K562 (cell line): ENCODE results near the gene CAPZA1. TPM values are rescaled to one million over a fixed set of nuclear protein-coding genes. Genes with fewer than 3 reads are reported as not detected.
A peak's percentile ranks its signal among the peaks of the same experiment; 100 is the strongest.

Source experiments
- ATAC-seq: fragments of 200-7000 bp; cut with Tn5 transposase; 3 replicates; pipeline ENCODE4 v1.9.1; 2020; ENCODE audit warnings: moderate library complexity
- BruUV-seq: library from RNA; stranded (reverse); fragments of 400-500 nt; replicated peaks from 2 replicates; lab custom pipeline; 2021; lab: Mats Ljungman, UMichigan
- CTCF ChIA-PET: fragments of 300-600 bp; formaldehyde crosslinking; extraction: SDS; loops from one replicate; lab custom pipeline; 2021; ENCODE audit warnings: low intra/inter-chr PET ratio; lab: Yijun Ruan, JAX
- POLR2A ChIA-PET: fragments of 300-600, 350-650 bp; sonication (Branson Sonifier 250); formaldehyde crosslinking; extraction: SDS; loops from one replicate; lab custom pipeline; 2021; ENCODE audit warnings: antibody characterized with exemption, inconsistent platforms; lab: Yijun Ruan, JAX
- DNase-seq, 4 experiments: peaks; one replicate each; pipeline versions ENCODE4 v3.0.0 to v3.0.0-alpha.2; 2011 to 2018; ENCODE audit warnings: low spot score in 3 of 4, mixed read lengths in 3 of 4; ENCODE audit errors: extremely low read depth in 1 of 4
- FAIRE-seq: peaks from 2 replicates; lab custom pipeline; 2011; peaks lifted over from hg19 to GRCh38; lab: Jason Lieb, UNC
- H2AFZ ChIP-seq: 2 replicates; pipeline ENCODE4 v1.6.0; 2011; ENCODE audit warnings: low read depth, low read length, control low read depth, inconsistent platforms
- H3K27ac ChIP-seq: fragments of 200-600 bp; 3 replicates; pipeline ENCODE4 v1.8.0; 2011; ENCODE audit warnings: low read depth, mild to moderate bottlenecking, control low read depth, inconsistent platforms, low read length, moderate library complexity, mixed read lengths; ENCODE audit errors: extremely low read depth
- H3K27me3 ChIP-seq, 2 experiments: fragments of 300-600 bp in 1 of 2; 2 replicates in 1 of 2; 3 replicates in 1 of 2; pipeline versions ENCODE4 v1.6.0 to v1.8.0; 2011; ENCODE audit warnings: inconsistent platforms in 2 of 2, low read length in 2 of 2, mild to moderate bottlenecking in 1 of 2, mixed read lengths in 1 of 2, moderate library complexity in 1 of 2; ENCODE audit not compliant: control insufficient read depth in 2 of 2, insufficient read depth in 2 of 2
- H3K36me3 ChIP-seq: fragments of 300-600 bp; 3 replicates; pipeline ENCODE4 v1.8.0; 2011; ENCODE audit warnings: mild to moderate bottlenecking, low read length, inconsistent platforms; ENCODE audit not compliant: control insufficient read depth, insufficient read depth
- H3K4me1 ChIP-seq, 2 experiments: fragments of 200-600 bp in 1 of 2; replicated peaks in 1 of 2; 2 replicates in 1 of 2; 3 replicates in 1 of 2; pipeline versions ENCODE4 v1.5.1 to v1.8.0; 2011; ENCODE audit warnings: inconsistent platforms in 2 of 2, low read length in 2 of 2, mild to moderate bottlenecking in 1 of 2, mixed read lengths in 1 of 2, moderate library complexity in 1 of 2; ENCODE audit not compliant: control insufficient read depth in 2 of 2, insufficient read depth in 2 of 2
- H3K4me2 ChIP-seq: 2 replicates; pipeline ENCODE4 v1.6.1; 2011; ENCODE audit warnings: low read length, control low read depth, inconsistent platforms, mixed read lengths; ENCODE audit not compliant: insufficient read depth
- H3K4me3 ChIP-seq: fragments of 200-600 bp; sonication (generic), shearing (Covaris generic); 2 replicates; pipeline ENCODE4 v1.5.1; 2016; ENCODE audit warnings: control low read depth, inconsistent platforms
- H3K79me2 ChIP-seq: fragments of 200-600 bp; 3 replicates; pipeline ENCODE4 v1.8.0; 2011; ENCODE audit warnings: low read length, inconsistent platforms; ENCODE audit not compliant: control insufficient read depth, insufficient read depth
- H3K9ac ChIP-seq, 2 experiments: 2 replicates each; pipeline versions ENCODE4 v1.6.0 to v1.6.1; 2011; ENCODE audit warnings: low read depth in 2 of 2, low read length in 2 of 2, control low read depth in 1 of 2, inconsistent platforms in 1 of 2, mild to moderate bottlenecking in 1 of 2, mixed read lengths in 1 of 2; ENCODE audit not compliant: insufficient read depth in 1 of 2
- H3K9me1 ChIP-seq: one replicate; pipeline ENCODE4 v1.6.0; 2011; ENCODE audit warnings: inconsistent platforms, mild to moderate bottlenecking, low read length, moderate library complexity; ENCODE audit not compliant: control insufficient read depth, insufficient read depth
- H3K9me3 ChIP-seq: replicated peaks from 2 replicates; pipeline ENCODE4 v1.5.1; 2011; ENCODE audit warnings: low read depth, low read length, inconsistent platforms; ENCODE audit not compliant: control insufficient read depth, insufficient read depth
- H4K20me1 ChIP-seq: replicated peaks from 2 replicates; pipeline ENCODE4 v1.6.1; 2011; ENCODE audit warnings: low read length, inconsistent platforms, mixed read lengths; ENCODE audit not compliant: control insufficient read depth, insufficient read depth
- AFF1 ChIP-seq, 2 experiments: fragments of 450-650 bp; IDR thresholded peaks; 2 replicates each; pipeline ENCODE4 v1.6.1; 2018; ENCODE audit warnings: mild to moderate bottlenecking in 2 of 2, low read depth in 1 of 2; ENCODE audit not compliant: partially characterized antibody in 2 of 2
- CBFB ChIP-seq: sonication (generic); formaldehyde crosslinking; IDR thresholded peaks from 2 replicates; pipeline ENCODE4 v1.4.0; 2020; ENCODE audit warnings: mild to moderate bottlenecking, missing genetic modification reagents
- CBX1 ChIP-seq: sonication (generic); IDR thresholded peaks from 2 replicates; pipeline ENCODE4 v1.6.1; 2016; ENCODE audit warnings: antibody characterized with exemption, low read depth, mild to moderate bottlenecking
- DDX20 ChIP-seq: fragments of 450-650 bp; IDR thresholded peaks from 2 replicates; pipeline ENCODE4 v1.6.1; 2016; ENCODE audit warnings: missing genetic modification characterization, low read depth, mild to moderate bottlenecking, missing compliant biosample characterization, moderate library complexity
- FOXK1 ChIP-seq: sonication (generic); formaldehyde crosslinking; IDR thresholded peaks from 2 replicates; pipeline ENCODE4 v1.8.0; 2022; ENCODE audit warnings: missing genetic modification reagents, mild to moderate bottlenecking, borderline replicate concordance
- KDM5B ChIP-seq: fragments of 200-600 bp; sonication (generic); IDR thresholded peaks from 2 replicates; pipeline ENCODE4 v1.6.1; 2012; ENCODE audit warnings: low read depth, mild to moderate bottlenecking, moderate library complexity, low read length, control low read depth, inconsistent platforms; ENCODE audit not compliant: insufficient replicate concordance
- MIER1 ChIP-seq: fragments of 450-650 bp; IDR thresholded peaks from 2 replicates; pipeline ENCODE4 v1.6.1; 2016; ENCODE audit warnings: antibody characterized with exemption, mild to moderate bottlenecking, low read depth
- NCOA4 ChIP-seq: fragments of 450-650 bp; IDR thresholded peaks from 2 replicates; pipeline ENCODE4 v1.6.1; 2018; ENCODE audit warnings: mild to moderate bottlenecking; ENCODE audit not compliant: partially characterized antibody
- POLR2G ChIP-seq: fragments of 200-400 bp; formaldehyde crosslinking; IDR thresholded peaks from 2 replicates; pipeline ENCODE4 v1.6.1; 2017; ENCODE audit warnings: low read depth, mild to moderate bottlenecking, antibody characterized with exemption, low read length, moderate library complexity
- SRSF7 ChIP-seq: fragments of 200-400 bp; formaldehyde crosslinking; optimal IDR thresholded peaks from 2 replicates; pipeline ENCODE3; 2017; ENCODE audit warnings: mild to moderate bottlenecking, low read depth, low read length
- SUPT5H ChIP-seq: fragments of 450-650 bp; IDR thresholded peaks from 2 replicates; pipeline ENCODE4 v1.6.1; 2016
- TRIM24 ChIP-seq, 2 experiments: fragments of 450-650 bp; IDR thresholded peaks; 2 replicates each; pipeline ENCODE4 v1.6.1; 2016
- ZFX ChIP-seq: sonication (generic); formaldehyde crosslinking; IDR thresholded peaks from 2 replicates; pipeline ENCODE4 v1.8.0; 2022; ENCODE audit warnings: mild to moderate bottlenecking, missing genetic modification reagents, moderate library complexity
- ZNF707 ChIP-seq: fragments of 250-450 bp; sonication (Bioruptor Pico); conservative IDR thresholded peaks from 2 replicates; pipeline ENCODE4 v1.8.0; 2022; ENCODE audit warnings: inconsistent platforms, mild to moderate bottlenecking, moderate library complexity
- WGBS: fragments of 100-300 bp; shearing (Covaris generic); methylation state at CpG from one replicate; pipeline ENCODE4 v1.1.6; 2016; ENCODE audit warnings: low coverage, mixed read lengths; ENCODE audit not compliant: insufficient coverage; ENCODE audit errors: missing lambda C conversion rate; 5-methylcytosine and 5-hydroxymethylcytosine counted together
- in situ Hi-C: fragments of 300-500 bp; cut with MboI; formaldehyde crosslinking; loops from 4 replicates; pipeline ENCODE4 v1.15.0; 2018; ENCODE audit warnings: inconsistent platforms, mixed read lengths
- intact Hi-C: fragments of 100-400 bp; cut with micrococcal nuclease; formaldehyde crosslinking; loops from 2 replicates; pipeline ENCODE4 v1.14.2; 2022
- polyA plus RNA-seq, 8 experiments: library from polyadenylated mRNA; depleted of rRNA in 4 of 8; stranded (reverse) in 5 of 8; unstranded in 3 of 8; fragments of >200 nt; fragmentation: Nextera tagmentation in 2 of 8; fragmentation: Illumina TruSeq in 1 of 8; extraction: Ambion mirVana in 2 of 8; extraction: Trizol in 1 of 8; gene quantifications; 2 replicates each; pipeline versions ENCODE4 v1.2.1 to v1.2.3, GENCODE V29; 2011 to 2014; ENCODE audit warnings: inconsistent platforms in 1 of 8, missing spikeins in 1 of 8
- total RNA-seq, 7 experiments: library from RNA; depleted of rRNA in 6 of 7; stranded (reverse); fragments of >200 nt in 6 of 7; fragmentation: Illumina TruSeq in 2 of 7; extraction: Trizol in 2 of 7; gene quantifications; 2 replicates each; pipeline versions ENCODE4 v1.2.1 to v1.2.3, GENCODE V29; 2011 to 2021; ENCODE audit warnings: low replicate concordance in 1 of 7

Gene CAPZA1
- total and polyA plus RNA-seq, 9 of the 15 experiments (the other 6 are each of a cell fraction or from before 2014, with no cell fraction given): 237 to 1,020 (median 306) TPM

GRCh38 chr1:112699425-112700144, 80.0 kb downstream of the CAPZA1 start:
- Histone ChIP-seq H3K4me2 (peak overlapping the region; percentile 73), H3K9me3 (no peaks in the 10 kb centered on the region), H3K9me1 (no peaks in the 10 kb centered on the region), H2AFZ (no peak overlapping the region), H3K27ac (peak overlapping the region; percentile 97), H3K4me1 (peaks cover 81 to 83% of the 10 kb centered on the region in 2 experiments), H3K9ac (peak overlapping the region; percentile 82 to 88; a peak in 3 of 4 replicates), H3K27me3 (no peaks in the 10 kb centered on the region), H3K4me3 (no peak overlapping the region; the same call in 1 of the 2 replicates), H3K79me2 (peaks cover 48% of the 10 kb centered on the region), H3K36me3 (peaks cover 87% of the 10 kb centered on the region), H4K20me1 (no peaks in the 10 kb centered on the region)
- CTCF ChIA-PET: no interaction called here
- intact Hi-C loops: loop anchor here (10.0 kb wide), 1 partner anchor 235 kb away; no protein-coding TSS in a partner anchor
- peak in 1 of 4 experiments; percentile 21 for DNase-seq
- POLR2A ChIA-PET: interaction anchor here (0.9 to 8.7 kb wide), 12 partner anchors 8 to 70 kb away, joined by 3 to 104 read pairs (median 9); partner anchors contain the start of genes MOV10 and PPM1J
- no TSS peak for BruUV-seq
- in situ Hi-C loops: no loop called here
- WGBS: 63% methylated on average over 13 of the region's 13 CpGs
- no peak for ATAC-seq
- FAIRE-seq: no peak
- TF ChIP-seq TRIM24 (IDR thresholded peaks at IDR 0.05) (0 out of 4 replicates have a peak, but pooled peaks of 1 of the 2 experiments have one; percentile 11), SRSF7 (no peak), KDM5B (peak; percentile 33), CBX1 (0 out of 2 replicates have a peak, but pooled peaks have one; percentile 13), ZNF707 (peak; percentile 9; the same call in 1 of the 2 replicates), MIER1 (peak; percentile 3; the same call in 1 of the 2 replicates), ZFX (CRISPR knock-in tag) (peak; percentile 48; the same call in 1 of the 2 replicates), POLR2G (peak; percentile 33; the same call in 1 of the 2 replicates), AFF1 (IDR thresholded peaks at IDR 0.05; ENCODE audit: low read depth in 1 of 2, partially characterized antibody in 2 of 2) (no peak), CBFB (CRISPR knock-in tag) (no peak), NCOA4 (no peak), DDX20 (tag) (0 out of 2 replicates have a peak, but pooled peaks have one; percentile 53), SUPT5H (peak; percentile 20; the same call in 1 of the 2 replicates), FOXK1 (CRISPR knock-in tag) (peak; percentile 56; the same call in 1 of the 2 replicates)
